Breast epithelium (tissue), 4 donors: ENCODE measurements around the gene CNTN1. TPM values are rescaled to one million over a fixed set of nuclear protein-coding genes. Genes with fewer than 3 reads are reported as not detected.
"Not testable (repeated sequence)": the region's sequence is repeated elsewhere in the genome, so short reads cannot be mapped to it uniquely, and the experiment has no call there.

Experiments used
- DNase-seq, 2 donors: peaks; one replicate each; pipeline ENCODE4 v3.0.0-alpha.2; 2019; ENCODE audit warnings: low spot score in 2 of 2
- H3K27ac ChIP-seq, 2 donors: fragments of 200-600 bp; sonication (generic) in 1 of 2; one replicate each; pipeline ENCODE4 v1.5.1; 2016 to 2019; ENCODE audit warnings: mild to moderate bottlenecking in 1 of 2
- H3K27me3 ChIP-seq, 2 donors: fragments of 200-600 bp; sonication (generic) in 1 of 2; one replicate each; pipeline versions ENCODE4 v1.5.1 to v1.6.0; 2017 to 2019; ENCODE audit warnings: control low read depth in 1 of 2, mild to moderate bottlenecking in 1 of 2
- H3K36me3 ChIP-seq: fragments of 200-600 bp; one replicate; pipeline ENCODE4 v1.5.1; 2019
- H3K4me1 ChIP-seq, 2 donors: fragments of 200-600 bp; sonication (generic); one replicate each; pipeline ENCODE4 v1.5.1; 2016 to 2019; ENCODE audit warnings: control low read depth in 1 of 2
- H3K4me3 ChIP-seq, 3 donors: fragments of 200-600 bp; sonication (generic); 1 replicate in 2 of 3; 2 replicates in 1 of 3; pipeline ENCODE4 v1.5.1; 2016 to 2019; ENCODE audit warnings: mild to moderate bottlenecking in 3 of 3, moderate library complexity in 2 of 3
- H3K9me3 ChIP-seq, 2 donors: fragments of 200-600 bp; sonication (generic) in 1 of 2; one replicate each; pipeline ENCODE4 v1.5.1; 2016 to 2019; ENCODE audit warnings: control low read depth in 1 of 2
- POLR2A ChIP-seq: fragments of 450-650 bp; IDR thresholded peaks from one replicate; pipeline ENCODE4 v1.6.1; 2016; ENCODE audit warnings: antibody characterized with exemption, mild to moderate bottlenecking, moderate library complexity
- POLR2AphosphoS5 ChIP-seq, 3 donors: sonication (generic); formaldehyde crosslinking; IDR thresholded peaks; one replicate each; pipeline ENCODE4 v1.6.1; 2017; ENCODE audit warnings: antibody characterized with exemption in 3 of 3
- intact Hi-C: fragments of 100-400 bp; cut with DNase I; formaldehyde crosslinking; loops from one replicate; pipeline ENCODE4 v1.15.1; 2023; ENCODE audit warnings: low total_unique reads
- total RNA-seq, 3 donors: library from RNA; depleted of rRNA; stranded (reverse); fragments of >200 nt; gene quantifications; one replicate each; pipeline ENCODE4 v1.1.0, GENCODE V29; 2016
- TF ChIP-seq, protein P1 (sequence below), 3 donors: fragments of 450-650 bp; IDR thresholded peaks; one replicate each; pipeline ENCODE4 v1.5.1; 2016 to 2017; ENCODE audit warnings: antibody characterized with exemption in 3 of 3, mild to moderate bottlenecking in 3 of 3, moderate library complexity in 3 of 3

The CNTN1 gene
- total RNA-seq, 3 donors from 2014 or later: 1.1 to 16.4 (median 7.2) TPM

DNA sequence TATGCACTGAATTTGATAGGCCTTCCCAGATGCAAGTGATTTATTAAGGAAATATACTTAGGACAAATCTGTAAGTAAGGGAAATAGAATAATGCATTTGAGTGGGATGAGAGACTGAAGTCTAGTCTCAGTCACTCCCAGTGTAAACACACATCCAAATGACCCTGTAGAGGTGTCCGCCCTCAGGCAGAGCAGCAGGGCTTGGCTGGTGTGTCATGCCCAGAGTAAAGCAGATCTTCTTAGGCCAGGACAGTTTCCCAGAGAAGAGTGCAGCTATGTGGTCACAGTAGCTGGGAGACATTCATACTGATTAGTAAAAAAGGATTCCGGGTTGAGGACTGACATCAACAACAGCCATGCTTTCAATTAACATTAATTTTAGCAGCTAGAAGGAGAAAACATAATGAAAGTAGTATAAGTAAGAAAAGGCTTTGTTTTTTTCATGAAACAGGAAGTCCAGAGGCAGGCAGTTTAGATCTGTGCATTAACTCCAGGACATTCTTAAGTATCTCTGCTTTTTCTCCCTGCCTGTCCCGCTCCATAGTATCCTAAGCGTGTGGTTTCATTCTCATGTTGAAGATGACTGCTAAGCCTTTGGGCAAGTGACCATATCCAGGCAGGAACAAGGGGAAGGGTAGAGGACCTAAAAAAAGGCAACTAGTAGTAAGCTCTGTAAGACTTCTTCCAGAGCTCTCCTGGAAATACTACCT, 35.7 kb downstream of the CNTN1 start:
- Histone ChIP-seq H3K4me1 (no peaks in the 10 kb centered on the region), H3K27me3 (no peaks in the 10 kb centered on the region), H3K36me3 (no peaks in the 10 kb centered on the region), H3K4me3 (no peak overlapping the region), H3K9me3 (no peaks in the 10 kb centered on the region), H3K27ac (no peak overlapping the region)
- TF ChIP-seq POLR2A: no peak
- no peak for TF ChIP-seq POLR2AphosphoS5 (IDR thresholded peaks at IDR 0.05)
- TF ChIP-seq, protein P1, sequence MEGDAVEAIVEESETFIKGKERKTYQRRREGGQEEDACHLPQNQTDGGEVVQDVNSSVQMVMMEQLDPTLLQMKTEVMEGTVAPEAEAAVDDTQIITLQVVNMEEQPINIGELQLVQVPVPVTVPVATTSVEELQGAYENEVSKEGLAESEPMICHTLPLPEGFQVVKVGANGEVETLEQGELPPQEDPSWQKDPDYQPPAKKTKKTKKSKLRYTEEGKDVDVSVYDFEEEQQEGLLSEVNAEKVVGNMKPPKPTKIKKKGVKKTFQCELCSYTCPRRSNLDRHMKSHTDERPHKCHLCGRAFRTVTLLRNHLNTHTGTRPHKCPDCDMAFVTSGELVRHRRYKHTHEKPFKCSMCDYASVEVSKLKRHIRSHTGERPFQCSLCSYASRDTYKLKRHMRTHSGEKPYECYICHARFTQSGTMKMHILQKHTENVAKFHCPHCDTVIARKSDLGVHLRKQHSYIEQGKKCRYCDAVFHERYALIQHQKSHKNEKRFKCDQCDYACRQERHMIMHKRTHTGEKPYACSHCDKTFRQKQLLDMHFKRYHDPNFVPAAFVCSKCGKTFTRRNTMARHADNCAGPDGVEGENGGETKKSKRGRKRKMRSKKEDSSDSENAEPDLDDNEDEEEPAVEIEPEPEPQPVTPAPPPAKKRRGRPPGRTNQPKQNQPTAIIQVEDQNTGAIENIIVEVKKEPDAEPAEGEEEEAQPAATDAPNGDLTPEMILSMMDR (IDR thresholded peaks at IDR 0.05): no peak
- no peak for DNase-seq
- intact Hi-C loops: no loop called here

DNA sequence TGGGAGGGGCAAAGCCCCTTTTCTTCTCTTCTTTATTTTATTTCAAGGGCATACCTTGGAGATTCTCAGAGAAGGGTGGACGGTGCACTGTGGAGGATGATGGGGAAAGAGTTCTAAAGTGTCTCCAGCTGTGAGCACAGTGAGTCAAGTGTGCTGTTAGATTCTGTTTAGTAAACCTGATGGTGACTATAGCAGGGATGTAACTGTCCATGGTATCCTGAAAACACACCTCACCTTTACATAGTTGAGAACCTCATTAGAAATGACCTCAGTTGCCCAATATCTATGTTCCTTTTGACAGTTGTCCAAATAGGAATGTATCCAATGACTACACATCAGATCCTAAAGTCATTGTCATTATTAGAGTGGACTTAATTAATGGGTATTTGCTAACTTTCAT, 38.0 kb downstream of the CNTN1 start:
- TF ChIP-seq, protein P1 (IDR thresholded peaks at IDR 0.05): no peak
- TF ChIP-seq POLR2AphosphoS5 (IDR thresholded peaks at IDR 0.05) (no peak), POLR2A (no peak)
- no peak for DNase-seq
- H3K27me3 ChIP-seq: no peaks in the 10 kb centered on the region
- H3K4me1 ChIP-seq: no peaks in the 10 kb centered on the region
- intact Hi-C loops: no loop called here
- no peak overlapping the region for H3K4me3 ChIP-seq
- H3K27ac ChIP-seq: no peak overlapping the region
- H3K36me3 ChIP-seq: no peaks in the 10 kb centered on the region
- no peaks in the 10 kb centered on the region for H3K9me3 ChIP-seq

DNA sequence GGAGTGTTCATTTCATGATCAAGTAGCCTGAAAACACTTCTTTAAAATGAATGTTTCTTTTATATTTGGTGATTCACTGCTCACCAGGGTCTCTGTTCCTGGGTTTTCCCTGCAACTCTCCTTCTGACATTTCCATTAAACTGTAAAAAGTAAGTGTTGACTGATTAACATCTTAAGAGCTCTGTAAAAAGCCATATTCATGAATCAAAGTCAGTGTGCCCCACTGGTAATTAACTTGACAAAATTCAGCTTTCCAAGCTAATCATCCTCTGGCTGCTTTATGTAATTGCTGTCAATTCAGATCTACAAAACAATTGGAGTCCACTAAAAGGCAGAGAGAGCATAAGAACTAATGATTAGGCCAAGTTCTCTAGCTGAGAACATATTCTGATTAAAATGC, 41.6 kb downstream of the CNTN1 start:
- no peak for DNase-seq
- intact Hi-C loops: no loop called here
- Histone ChIP-seq H3K4me3 (no peak overlapping the region), H3K27ac (no peak overlapping the region), H3K27me3 (no peaks in the 10 kb centered on the region), H3K36me3 (no peaks in the 10 kb centered on the region), H3K9me3 (no peaks in the 10 kb centered on the region), H3K4me1 (no peaks in the 10 kb centered on the region)
- TF ChIP-seq POLR2AphosphoS5 (IDR thresholded peaks at IDR 0.05) (no peak), POLR2A (no peak)
- TF ChIP-seq, protein P1 (IDR thresholded peaks at IDR 0.05): no peak

DNA sequence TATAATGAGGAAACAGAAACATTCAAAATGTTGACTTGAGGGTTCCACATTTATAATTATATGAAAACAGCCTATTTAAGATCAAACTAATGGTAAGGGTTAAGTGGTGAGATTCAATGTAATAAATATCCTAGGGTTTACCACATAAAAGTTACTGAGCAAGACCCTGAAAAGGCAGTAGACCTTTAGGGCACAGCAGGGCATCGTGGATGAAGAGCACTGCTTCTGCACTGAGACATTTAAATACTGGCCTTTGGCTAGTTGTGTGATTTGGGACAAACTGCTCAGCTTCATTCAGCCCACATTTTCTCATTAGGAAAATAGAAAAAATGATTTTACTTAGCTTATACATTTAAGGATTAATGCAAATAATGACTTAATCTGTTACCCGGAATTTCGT, 42.0 kb downstream of the CNTN1 start:
- no peaks in the 10 kb centered on the region for H3K36me3 ChIP-seq
- no peak overlapping the region for H3K27ac ChIP-seq
- H3K27me3 ChIP-seq: no peaks in the 10 kb centered on the region
- DNase-seq: no peak
- H3K4me1 ChIP-seq: no peaks in the 10 kb centered on the region
- no peaks in the 10 kb centered on the region for H3K9me3 ChIP-seq
- TF ChIP-seq, protein P1 (IDR thresholded peaks at IDR 0.05): no peak
- intact Hi-C loops: no loop called here
- H3K4me3 ChIP-seq: no peak overlapping the region

DNA sequence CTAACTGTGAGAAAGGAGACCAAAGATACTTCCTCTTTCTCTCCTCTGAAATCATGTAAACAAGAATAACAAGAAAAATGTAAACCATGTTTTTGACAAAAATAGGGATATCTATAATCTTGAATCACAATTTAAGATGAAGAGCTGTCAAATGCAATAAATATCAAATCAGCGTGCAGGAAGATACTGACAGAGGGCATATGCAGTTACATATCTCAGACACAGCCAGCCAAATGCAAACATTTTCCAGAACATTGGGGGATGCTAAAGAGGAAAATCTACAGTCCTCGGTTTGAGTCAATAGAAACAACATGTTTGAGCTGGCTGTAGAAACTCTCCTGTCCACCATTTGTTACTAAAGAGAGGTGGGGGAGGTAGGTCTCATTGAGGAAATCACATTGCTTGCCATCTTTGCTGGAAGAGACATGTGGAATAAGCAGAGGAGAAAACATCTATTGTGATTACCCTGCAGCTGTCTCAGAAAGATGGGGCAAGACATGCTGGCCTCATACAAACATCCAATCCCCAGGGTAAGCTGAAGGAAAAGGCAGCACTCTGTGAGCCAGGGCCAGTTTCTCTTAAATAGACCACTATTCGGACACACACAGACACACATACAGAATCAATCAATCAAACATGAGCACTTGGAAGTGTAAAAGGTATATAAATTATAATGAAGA, 43.5 kb downstream of the CNTN1 start:
- no peak overlapping the region for H3K27ac ChIP-seq
- intact Hi-C loops: no loop called here
- H3K4me3 ChIP-seq: no peak overlapping the region
- TF ChIP-seq, protein P1 (IDR thresholded peaks at IDR 0.05): no peak
- TF ChIP-seq POLR2AphosphoS5 (IDR thresholded peaks at IDR 0.05) (no peak), POLR2A (no peak)
- no peaks in the 10 kb centered on the region for H3K27me3 ChIP-seq
- H3K36me3 ChIP-seq: no peaks in the 10 kb centered on the region
- DNase-seq: no peak
- no peaks in the 10 kb centered on the region for H3K9me3 ChIP-seq
- no peaks in the 10 kb centered on the region for H3K4me1 ChIP-seq

DNA sequence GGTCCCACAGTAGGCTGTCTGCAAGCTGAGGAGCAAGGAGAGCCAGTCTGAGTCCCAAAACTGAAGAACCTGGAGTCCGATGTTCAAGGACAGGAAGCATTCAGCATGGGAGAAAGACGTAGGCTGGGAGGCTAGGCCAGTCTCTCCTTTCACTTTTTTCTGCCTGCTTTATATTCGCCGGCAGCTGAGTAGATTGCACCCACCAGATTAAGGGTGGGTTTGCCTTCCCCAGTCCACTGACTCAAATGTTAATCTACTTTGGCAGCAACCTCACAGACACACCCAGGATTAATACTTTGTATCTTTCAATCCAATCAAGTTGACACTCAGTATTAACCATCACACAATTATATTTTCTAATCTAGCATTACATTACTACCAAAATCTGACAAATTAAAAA, 45.2 kb downstream of the CNTN1 start:
- H3K4me1 ChIP-seq, H3K36me3 ChIP-seq, H3K27me3 ChIP-seq, H3K27ac ChIP-seq, H3K9me3 ChIP-seq, DNase-seq, intact Hi-C loops, H3K4me3 ChIP-seq: not testable (repeated sequence)
